Activated T-cell treated with anti-CD3 and anti-CD28 coated beads for 48 hours (primary cell): ENCODE results near the gene DOCK11.

ENCODE experiments used
- DNase-seq: peaks from one replicate; pipeline ENCODE4 v3.0.0-alpha.2; 2020; ENCODE audit warnings: low read depth

DOCK11 gene

DNA sequence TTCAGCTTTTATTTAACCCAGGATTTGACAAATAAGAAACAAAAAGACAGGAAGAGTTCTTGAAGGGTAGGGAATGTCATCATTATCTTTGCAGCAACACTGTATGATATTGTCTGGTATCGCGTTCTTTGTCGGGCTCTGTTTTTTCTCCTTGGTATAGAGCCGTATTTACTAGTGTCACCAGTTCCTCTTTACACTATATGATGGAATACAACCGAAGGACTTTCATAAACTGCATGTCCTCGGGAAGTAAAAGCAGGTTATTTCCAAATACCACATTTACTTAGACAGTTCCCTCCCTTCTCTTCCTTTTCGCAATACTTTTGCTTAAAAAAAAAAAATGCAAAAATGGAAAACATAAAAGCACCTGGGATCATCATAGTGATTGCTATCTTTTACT lies 135.2 kb downstream of the DOCK11 start:
- DNase-seq = no peak

DNA sequence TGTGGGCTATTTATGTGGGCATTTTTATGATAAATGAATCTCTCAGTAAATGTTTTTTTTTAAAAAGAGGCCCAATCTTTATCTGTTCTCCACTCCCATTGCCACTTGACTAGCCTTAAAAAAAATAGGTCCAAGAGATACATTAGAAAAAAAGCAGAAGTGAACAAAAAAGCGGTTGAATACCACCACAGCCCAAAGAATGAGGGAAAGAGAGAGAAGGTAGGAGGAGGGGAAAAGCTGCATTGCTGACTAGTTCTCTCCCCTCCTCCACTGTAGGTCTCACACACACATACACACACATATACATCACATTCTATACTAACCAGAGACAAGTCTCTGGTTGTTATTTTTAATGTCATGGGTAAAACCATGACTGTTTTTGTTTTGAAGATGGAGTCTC lies 136.0 kb downstream of the DOCK11 start:
- no peak for DNase-seq

DNA sequence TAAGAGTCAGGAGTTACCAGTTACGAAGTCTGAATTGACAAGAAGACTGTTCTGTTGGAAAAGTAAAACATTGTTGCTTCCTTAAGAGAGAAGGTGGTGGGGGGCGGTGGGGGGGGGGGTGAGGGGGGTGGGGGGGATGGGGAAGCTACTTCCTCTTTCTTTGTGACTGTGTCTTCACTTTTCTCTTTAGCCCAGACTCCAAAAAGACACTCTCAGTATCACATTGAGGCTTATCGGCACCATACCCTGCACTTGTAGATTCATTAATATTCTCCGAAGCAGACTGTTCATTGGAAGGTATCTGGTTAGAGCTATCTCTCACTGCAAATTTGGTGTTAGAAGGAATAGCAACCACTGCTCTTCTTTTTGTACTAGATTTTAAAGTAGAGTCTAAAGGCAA lies 137.2 kb downstream of the DOCK11 start:
- no peak for DNase-seq

DNA sequence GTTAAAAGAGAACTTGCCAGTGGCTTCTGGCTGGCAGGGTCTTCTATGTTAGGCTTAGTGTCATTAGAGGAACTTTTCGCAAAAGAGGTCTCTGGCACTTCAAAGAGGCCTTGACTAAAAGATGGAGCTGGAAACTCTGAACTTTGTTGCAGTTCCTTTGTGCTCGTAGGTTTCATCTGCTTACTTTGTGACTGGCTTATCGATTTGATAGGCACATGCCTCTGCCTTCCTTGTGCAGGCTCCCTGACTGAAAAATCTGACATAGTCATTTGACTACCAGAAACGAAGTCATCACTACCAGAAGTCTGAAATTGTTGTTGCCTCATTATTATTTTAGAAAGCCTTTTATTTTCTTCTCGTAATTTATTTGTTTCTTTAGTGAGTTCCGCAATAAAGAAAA lies 137.9 kb downstream of the DOCK11 start:
- no peak for DNase-seq

DNA sequence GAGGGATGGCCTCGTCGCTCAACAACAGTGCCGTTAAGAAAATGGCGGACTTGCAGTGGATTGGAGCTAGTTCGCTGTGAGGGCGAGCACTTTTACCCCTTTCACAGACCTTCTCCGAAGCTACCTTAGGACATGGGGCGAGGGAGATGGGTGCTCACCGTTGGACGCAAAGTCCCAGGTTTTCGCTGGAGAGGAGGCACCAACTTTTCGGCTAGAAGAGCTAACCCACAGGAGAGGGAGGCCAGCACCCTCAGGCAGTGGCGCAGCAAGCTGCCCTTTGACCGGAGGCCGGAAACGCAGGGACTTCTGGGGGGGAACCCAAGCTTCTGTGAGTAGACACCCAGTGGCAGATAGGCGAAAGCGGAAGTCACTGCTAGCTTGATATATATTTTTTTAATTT lies 138.7 kb downstream of the DOCK11 start:
- DNase-seq = no peak

DNA sequence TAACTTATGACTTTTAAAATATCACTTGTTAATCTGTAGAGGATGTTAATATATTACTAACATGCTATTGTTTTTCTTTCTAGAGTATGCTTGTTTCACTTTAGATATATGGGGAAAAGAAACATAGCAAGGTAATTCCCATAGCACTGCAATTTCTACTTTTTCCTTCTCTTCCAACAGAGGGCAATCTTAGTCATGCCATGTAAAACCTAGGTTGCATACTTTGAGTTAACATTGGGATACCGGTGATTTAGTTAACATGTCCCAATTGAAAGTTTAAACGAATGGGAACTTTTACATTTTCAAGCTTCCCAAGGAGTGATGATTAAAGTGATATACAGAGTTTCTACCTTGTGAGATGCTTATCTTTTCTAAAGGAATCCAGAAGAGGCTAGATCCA lies 142.4 kb downstream of the DOCK11 start:
- no peak for DNase-seq

DNA sequence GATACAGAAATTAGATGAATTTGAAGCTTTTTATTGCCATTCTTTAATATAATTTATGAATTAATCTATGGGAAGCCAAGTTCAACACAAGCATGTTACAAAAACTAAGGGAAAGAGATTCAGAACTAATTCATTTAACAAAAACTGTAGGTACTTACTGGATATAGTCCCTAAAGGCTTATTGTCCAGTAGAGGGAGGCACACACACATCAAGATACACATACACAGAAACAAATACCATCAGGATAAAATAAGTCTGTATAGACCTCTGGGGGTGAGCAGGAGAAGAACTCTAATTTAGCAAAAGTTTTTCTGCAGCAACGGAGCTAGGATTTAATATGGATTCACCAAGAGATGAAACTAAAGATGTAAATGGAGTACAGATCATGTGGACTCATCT lies 148.8 kb downstream of the DOCK11 start:
- no peak for DNase-seq

DNA sequence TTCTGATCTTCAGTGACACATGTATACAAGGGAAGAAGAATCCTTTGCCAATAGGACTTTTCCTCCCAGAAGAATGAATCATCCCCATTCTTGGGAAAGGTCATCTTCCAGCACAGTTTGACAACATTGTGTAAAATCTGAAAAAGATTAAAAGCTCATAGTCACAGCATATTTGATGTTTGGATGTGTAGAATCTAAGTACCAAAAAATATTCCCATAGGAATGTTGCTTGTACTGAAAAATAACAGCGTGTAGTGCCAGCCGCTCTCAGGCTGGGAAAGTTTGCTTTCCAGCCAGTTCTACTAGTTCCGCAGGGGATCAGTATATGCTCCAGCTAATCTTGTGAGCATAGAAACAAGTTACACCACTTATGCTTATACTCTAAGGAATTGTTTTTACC lies 157.1 kb downstream of the DOCK11 start:
- DNase-seq = no peak

DNA sequence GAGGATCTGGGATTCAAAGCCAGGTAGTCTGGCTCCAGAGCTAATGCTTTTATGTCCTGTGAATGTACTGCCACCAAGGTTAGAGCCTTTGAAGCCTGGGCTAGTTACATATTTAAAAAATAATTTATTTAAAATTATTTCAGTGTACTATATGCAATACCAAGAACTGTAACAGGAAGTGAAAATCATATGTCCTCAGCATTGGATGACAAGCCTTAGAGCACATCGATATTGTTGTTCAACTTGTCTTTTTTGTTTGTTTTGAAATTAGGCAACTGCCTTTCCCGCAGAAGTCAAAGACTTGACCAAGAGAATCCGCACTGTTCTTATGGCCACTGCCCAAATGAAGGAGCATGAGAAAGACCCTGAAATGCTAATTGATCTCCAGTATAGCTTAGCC lies 158.7 kb downstream of the DOCK11 start:
- no peak for DNase-seq

DNA sequence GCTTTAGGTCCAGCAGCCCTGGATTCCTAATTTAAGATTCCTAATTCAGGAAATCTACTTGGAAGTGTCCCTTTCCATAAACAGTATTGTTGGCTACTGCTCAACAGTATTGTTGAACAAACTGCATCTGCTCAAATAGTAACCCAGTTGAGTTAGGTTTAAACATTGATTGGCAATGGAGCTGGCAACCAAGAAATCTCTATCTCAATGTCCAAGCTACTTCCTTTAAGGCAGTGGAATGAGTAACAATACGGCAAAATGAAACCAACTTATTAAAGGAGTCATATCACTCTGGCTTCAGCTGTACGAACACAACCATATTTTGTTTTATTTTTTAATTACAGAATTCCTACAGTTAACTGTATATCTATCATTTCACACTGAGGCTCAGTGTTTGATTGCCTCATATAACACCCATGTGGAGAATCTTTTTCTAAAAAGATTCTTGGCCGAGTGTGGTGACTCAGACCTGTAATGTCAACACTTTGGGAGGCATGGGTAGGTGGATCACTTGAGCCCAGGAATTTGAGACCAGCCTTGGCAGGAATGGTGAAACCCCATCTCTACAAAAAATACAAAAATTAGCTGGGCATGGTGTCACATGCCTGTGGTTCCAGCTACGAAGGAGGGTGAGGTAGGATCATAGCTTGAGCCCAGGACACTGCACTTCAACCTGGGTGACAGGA lies 160.1 kb downstream of the DOCK11 start:
- no peak for DNase-seq

DNA sequence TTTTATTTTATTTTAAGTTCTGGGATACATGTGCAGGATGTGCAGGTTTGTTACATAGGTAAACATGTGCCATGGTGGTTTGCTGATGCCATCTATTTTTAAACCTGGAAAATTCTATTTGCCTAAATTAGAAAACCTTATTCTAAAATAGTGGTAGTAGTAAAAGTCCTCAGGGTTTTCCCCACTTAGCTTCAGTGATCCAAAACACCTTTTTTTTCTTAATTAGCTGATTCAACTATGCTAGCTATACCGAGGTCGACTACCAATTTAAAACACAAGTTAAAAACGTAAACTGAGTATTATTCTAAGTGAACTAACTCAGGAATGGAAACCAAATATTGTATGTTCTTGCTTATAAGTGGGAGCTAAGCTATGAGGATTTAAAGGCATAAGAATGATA lies 161.8 kb downstream of the DOCK11 start:
- DNase-seq = no peak

DNA sequence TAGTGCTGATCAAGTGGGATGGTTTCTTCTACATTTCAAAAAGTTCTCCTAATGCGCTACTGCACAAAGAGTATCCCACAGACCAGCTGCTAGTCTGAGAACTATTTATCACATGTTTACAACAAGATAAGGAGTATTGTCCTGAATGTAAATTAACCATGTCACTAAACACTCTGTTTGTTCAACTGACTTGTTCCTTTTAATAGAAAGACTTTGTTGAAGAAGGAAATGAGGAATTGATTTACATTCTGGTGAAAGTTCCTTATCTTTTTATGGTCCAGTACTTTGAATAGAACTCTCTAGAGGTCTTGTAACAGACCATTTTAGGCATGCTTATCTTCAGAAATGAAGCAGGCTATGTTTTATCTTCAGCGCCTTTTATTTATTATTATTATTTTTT lies 164.5 kb downstream of the DOCK11 start:
- DNase-seq = no peak

DNA sequence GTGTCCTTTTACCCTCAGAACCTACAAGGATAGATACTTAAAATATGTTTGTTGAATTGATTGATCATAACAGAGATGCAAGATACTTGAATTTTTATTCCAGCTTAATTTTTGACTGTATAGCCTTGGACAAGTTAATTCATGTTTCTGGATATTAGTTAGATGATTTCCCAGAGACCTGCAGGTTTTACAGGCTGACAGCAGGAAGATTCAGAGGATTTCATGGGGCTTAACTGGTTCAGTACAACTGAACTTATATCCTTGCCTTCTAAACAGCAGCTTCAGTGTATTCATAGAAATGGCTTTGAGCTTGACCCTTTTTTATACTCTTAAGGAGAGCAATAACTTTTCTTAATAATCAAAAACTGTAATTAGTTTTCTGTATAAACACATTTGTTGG lies 169.6 kb downstream of the DOCK11 start:
- DNase-seq = no peak

DNA sequence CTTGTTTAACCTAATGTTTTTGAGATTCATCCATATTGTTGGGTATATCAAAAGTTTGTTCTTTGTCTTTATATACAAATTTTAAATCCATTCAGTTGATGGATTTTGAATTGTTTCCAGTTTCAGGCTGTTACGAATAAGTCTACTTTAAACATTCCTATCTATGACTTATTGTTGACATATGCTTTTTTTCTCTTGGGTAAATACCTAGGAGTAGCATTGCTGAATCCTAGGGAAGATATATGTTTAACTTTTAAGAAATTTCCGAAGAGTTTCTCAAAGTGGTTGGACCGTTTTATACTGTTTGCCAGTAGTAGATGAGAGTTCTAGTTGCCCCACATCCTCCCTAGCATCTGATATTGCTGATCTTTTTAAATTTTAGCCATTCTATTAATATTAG lies 170.9 kb downstream of the DOCK11 start:
- no peak for DNase-seq

DNA sequence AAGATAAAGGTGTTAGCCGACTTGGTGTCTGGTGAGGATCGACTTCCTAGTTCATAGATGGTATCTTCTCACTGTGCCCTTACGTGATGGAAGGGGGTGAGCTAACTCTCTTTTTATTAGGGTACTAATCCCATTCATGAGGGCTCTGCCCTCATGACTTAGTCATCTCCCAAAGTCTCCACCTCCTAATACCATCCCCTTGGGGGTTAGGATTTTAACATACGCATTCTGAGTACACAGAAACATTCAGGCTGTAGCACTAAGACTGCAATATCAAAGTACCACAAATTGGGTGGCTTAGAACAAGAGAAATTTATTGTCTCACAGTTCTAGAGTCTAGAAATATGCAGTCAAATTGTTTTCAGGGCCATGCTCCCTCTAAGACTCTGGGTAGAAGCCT lies 173.8 kb downstream of the DOCK11 start:
- no peak for DNase-seq

DNA sequence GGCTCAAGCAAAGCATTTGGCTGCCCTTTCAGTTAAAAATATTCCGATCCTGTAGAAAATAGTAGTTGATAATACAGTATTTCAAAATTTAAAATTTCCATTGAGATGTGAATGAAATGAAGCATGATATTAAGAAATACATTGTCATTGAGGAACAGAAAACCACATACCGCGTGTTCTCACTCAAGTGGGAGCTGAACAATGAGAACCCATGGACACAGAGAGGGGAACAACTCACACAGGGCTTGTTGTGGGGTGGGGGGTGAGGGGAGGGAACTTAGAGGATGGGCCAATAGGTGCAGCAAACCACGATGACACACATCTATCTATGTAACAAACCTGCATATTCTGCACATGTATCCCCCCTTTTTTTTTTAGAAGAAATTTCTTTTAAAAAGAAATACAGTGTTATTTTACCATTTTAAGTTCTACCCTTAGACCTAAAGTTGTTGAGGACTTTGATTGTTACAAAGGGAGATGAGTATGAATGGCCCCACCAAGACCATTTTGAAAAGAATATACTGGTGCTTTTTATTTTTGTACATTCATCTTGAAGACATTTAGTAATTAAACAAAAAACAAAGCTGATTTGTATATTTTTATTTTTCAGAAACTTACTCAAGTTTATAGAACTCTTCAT lies 179.8 kb downstream of the DOCK11 start:
- DNase-seq = no peak

DNA sequence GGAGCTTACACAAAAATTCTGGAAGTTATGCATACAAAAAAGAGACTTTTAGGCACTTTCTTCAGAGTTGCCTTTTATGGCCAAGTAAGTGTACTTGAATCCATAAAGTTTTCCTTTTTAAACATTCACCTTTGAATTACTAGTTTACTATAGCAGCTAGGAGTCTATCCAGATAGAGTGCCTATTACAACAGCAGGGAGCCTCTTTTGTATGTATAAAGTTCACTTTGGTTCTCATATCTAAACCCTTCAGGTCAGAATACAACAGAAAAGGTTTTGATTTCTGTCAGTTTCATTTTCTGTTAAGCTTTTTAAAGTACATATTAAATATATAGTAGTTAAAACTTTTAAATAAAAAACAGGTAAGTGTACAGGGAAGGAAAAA lies 180.3 kb downstream of the DOCK11 start:
- DNase-seq = no peak

DNA sequence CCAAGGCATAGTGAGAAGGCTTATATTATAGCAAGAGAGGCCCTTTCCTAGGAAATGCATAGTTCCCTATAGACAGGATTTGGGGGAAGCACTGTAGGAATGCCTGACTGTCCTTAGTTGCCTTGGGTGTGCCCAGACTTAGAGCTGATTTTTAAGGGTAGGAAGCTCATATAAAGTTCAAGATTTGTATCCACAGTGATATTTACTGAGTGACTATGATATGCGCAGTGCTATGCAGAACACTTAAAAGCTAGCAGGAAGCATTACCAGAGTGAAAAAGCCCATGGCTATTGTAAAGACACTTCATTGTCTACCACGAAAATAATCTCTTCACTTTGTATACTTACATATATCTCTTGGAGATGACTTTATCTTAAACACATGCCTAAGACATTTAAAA lies 181.7 kb downstream of the DOCK11 start:
- DNase-seq = no peak

DNA sequence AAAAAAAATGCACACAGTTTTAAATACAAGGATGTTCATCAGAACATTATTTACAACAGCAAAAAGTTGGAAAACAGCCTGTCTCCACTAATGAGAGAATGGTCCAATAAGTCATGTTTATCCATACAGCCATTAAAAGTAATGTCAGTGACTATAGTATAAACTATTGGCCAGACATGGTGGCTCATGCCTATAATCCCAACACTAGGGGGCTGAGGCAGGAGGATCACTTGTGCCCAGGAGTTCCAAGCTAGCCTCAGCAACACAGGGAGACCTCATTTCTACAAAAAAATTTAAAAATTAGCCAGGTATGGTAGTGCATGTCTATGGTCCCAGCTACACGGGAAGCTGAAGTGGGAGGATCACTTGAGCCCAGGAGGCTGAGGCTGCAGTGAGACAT lies 183.7 kb downstream of the DOCK11 start:
- no peak for DNase-seq

DNA sequence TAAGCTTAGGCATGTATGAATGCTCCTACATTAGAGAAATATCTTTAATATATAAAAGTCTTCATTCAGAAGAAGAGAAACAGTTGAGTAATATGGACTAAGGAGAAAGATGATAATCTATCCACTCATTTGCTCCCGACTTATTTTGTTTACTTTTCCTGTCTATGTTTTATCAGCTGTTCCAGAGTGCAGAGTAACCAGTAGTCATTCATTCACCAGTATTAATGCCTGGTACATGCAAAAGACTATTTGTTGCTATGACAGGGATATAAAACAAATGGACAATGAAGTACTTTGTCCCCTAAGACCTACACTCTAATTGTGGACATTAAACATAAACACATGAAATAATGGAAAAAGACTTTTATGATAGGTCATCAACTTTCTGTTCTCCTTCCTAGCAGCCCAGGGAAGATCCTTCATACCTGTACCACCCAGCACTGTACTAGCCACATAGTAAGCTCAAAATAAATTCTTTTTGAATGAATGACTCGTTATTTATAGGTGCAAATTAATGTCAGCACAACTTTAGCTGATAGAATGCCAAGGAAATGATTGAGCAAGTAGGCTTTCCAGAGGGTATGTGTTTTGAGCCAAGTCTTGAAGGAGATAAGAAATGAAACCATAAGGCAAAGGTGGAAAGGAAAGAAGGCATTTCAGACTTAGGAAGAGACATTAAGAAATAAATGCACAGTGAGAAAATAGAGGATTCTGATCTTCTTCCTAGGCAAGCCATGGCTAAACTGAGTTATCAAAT lies 186.8 kb downstream of the DOCK11 start:
- DNase-seq = no peak

DNA sequence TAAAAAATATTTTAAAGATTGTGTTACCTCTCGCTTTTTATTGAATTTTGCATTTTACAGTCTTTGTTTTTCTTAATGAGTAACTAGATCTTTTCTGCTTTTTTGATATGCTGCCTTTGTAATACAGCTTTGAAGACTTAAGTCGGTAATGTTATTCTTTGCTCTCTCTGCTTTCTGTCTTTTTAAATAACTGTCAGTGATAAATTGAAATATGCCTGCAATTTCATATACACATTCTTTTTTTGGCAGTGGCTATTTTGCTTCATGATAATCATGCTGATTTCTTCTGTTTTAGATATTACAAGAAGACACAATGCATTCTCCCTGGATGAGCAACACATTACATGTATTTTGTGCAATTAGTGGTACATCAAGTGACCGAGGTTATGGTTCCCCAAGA lies 189.8 kb downstream of the DOCK11 start:
- DNase-seq = no peak

DNA sequence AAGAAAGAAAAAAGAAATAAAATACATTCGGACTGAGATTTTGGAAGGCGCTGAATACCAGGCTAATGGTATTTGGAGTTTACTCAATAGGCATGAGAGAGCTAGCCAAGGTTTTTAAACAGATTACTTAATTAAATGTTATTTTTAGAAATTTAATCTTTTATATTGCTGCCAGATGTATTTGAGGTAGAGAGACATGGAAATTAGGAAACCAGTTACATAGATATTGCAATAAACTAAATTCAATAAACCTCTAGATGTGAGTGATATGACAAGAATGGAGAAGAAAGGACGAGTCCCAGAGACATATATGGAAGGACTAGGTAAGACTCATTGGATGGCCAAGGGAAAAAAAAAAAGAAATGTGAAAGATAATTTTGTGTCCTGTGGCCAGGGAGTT lies 193.3 kb downstream of the DOCK11 start:
- DNase-seq = no peak

DNA sequence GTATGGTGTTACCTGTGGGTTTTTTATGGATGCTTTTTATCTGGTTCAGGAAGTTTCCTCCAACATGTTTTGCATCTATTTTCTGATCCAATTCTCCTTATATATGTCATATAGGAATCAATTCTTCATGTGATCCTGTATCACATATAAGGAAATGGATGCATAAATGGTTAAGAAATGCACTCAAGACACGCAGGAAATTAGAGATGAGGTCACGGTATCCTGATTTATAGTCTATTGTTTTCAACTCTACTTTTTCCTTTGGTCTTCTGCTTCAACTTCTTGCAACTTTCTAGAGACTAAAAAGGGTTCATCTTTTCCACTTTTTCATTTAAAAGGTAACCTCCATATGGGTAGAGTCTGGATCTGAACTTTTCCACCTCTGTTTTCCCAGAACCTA lies 198.2 kb downstream of the DOCK11 start:
- DNase-seq = no peak

DNA sequence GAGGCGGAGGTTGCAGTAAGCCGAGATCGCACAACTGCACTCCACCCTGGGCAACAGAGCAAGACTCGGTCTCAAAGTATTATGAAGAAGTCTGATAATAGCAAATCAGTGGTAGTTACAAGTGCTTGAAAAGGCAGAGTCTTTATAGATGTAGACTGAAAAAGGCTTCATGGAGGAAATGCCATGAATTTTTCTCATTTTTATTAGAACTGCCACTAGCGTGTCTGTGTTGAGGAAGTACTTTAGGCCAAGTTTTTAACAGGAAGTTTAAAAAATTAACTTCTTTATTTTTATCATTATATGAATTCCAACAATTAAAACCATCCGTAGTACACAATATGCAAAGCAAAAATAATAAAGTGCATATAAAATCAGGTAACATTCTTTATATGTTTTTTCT lies 199.0 kb downstream of the DOCK11 start:
- no peak for DNase-seq
